GM21576 (cell line): ENCODE results near the gene SELENOP.
"Not testable (repeated sequence)": the region's sequence is repeated elsewhere in the genome, so short reads cannot be mapped to it uniquely, and the experiment has no call there.

Experiments used
- ATAC-seq: cut with Tn5 transposase; IDR thresholded peaks from one replicate; pipeline ENCODE4 v1.9.1; 2021; ENCODE audit warnings: mild to moderate bottlenecking, moderate library complexity; ENCODE audit not compliant: unreplicated experiment

The SELENOP gene

DNA sequence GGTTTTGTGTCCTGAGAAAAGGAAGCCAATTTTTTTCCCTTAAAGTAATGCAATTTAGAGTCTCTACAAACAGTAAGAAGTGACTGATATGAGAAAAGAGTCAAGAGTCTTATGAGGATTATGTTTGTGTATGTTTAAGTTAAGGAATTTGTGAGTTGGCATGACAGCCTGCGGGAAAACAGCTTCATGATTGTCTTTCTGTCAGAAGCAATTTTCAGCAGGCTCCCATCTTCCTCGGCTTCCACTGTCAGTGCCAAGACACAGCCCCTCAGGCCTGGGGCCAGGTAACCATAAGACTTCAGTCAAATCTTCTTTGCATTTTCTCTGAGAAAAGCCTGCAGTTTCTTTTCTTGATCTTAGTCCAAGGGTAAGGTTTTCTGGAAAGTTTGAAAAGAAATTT lies 17.0 kb upstream of the SELENOP start:
- no peak for ATAC-seq

DNA sequence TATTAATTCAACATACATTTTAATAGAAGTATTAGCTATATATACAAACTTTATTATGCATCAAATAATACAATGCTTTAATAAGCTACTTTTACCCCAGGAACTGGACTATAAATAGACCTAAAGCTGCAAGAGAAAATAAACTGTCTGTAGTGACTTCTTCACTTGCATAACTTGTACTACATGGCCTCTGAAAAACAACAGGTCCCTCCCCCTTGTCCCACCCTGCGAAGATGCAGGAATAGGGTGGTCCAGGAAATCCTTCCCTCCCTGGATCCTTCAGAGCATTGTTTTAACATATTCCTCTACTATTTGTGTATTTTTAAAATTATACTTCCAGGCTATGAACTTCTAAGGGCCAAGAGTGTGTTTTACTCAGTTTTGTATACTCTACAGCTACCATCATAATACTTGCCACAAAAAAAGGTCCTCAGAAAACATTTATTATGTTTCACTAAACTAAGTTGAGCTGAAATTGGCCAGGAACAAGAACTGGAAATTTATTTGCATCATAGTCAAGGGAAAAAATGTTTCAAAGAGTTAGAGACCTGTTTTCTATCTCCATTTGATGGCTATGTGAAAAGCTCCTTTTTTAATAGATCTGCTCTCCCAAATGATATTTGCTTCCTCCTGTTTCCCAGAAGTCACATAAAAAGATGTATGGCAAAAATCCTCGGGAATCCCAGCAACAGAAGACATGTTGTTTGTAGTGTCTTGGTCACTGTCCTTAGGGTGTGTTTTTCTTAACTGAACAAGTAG lies 15.2 kb upstream of the SELENOP start:
- ATAC-seq, result no peak

DNA sequence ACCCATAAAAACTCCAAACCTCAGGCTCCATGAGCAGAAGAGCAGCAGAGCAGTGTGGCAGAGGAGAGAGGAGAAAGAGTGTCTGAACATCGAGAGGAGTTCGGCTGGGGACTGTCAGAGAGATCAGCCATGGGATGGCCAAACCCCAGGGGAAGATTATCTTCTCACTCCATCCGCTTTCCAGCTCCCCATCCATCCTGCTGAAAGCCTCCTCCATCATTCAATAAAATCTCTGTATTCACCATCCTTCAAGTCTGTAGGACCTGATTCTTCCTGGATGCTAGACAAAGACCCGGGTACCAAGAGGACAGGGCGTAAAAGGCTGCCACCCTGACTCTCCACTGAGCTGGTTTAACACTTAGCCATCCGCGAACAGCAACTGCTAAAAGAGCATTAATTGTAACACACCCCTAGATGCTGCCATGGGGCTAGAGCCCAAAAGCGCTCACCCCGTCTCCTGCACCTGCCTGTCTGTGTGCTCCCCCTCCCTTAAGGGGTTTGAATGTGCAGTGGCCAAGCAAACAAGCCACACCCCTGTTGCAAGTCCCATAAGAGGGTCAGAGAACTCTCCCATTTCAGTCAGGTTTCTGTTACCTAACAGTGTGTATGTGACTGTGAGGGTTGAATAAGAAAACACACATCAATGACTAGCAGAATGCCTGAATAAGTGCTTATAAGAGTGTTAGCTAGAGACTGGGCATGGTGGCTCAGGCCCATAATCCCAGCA lies 13.9 kb upstream of the SELENOP start:
- ATAC-seq, result no peak

DNA sequence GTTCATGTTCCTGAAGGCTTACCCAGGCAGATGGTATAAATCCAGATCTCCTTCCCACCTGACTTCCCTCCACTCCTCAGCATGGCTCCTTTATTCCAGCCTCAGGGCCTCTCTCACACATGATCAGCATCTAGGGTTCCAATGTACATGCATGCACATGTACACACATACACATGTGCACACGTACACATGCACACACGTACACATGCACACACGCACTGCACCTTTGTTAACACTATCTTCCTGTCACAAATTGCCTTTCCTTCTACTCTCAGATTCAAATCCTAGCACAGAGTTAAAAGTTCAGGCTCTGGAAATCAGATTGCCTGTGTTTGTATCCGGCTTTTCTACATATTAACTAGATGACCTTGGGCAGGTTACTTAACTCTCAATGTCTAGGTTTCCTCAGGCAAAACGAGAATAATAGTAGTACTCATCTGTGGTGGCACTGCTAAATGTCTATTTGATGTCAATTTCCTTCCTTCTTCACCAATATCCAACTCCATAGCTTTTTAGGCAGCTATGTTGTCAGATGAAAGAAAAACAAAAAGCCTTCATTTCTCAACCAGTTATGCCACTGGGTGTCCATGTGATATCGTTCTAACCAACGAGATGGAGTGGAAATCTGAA lies 12.8 kb upstream of the SELENOP start:
- ATAC-seq, result no peak

DNA sequence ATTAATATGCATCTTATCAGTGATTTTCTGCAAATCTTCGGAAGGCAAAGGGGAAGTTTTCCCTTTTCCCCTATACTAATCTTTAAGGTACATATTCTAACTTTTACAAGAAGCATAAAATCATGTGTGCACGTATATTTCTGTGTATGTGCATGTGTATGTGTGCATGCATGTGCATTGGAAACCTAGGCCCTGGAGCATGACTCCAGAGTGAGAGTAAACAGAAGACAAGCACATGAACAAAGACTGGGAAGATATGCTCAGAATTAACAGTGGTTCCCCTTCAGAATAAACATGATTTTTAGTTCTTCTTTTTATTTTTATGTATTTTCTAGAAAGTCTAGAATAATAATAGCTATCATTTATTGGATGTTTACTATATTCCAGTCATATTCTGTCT lies 10.9 kb upstream of the SELENOP start:
- no peak for ATAC-seq

DNA sequence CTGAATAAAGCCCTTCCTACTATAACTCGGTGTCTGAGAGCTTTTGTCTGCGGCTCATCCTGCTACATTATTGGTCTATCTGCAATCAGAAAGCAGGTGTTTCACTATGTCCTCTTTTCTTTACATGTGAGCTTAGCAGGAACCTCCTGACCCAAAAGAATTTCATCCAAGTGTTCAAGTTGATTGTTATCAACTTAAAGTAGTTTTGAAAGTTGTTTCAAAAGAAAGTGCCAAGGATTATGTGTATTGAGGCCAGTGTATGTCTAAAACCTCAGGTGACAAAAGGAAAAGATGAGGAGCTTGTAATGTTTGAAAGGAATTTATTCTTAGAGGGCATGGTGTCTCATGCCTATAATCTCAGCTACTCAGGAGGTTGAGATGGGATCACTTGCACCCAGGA lies 8.1 kb upstream of the SELENOP start:
- no peak for ATAC-seq

DNA sequence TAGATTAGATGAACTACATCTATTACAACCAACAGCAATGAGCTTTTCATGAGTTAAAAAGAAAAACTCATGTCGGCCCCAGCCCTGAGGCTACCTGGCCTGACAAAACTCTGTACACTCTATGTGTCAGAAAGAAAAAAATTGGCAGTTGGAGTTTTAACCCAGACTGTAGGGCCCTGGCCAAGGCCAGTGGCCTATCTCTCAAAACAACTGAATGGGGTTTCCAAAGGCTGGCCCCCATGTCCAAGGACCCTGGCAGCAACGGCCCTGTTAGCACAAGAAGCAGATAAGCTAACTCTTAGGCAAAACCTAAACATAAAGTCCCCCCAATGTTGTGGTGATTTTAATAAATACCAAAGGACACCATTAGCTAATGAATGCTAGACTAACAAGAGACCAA lies 4.9 kb upstream of the SELENOP start:
- ATAC-seq, result not testable (repeated sequence)

DNA sequence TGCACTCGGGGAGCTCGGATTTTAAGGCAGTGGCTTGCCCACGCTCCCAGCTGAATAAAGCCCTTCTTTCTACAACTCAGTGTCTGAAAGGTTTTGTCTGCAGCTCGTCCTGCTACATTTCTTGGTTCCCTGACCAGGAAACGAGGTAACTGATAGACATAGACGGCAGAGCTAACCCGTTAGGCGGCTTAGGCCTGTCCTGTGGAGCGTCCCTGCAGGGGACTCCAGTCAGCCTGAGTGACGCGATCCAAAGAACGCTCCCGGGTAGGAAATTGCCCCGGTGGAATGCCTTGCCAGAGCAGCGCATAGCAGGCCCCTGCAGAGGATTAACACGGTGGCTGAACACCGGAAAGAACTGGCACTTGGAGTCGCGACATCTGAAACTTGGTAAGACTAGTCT lies 1.8 kb upstream of the SELENOP start:
- no peak for ATAC-seq

DNA sequence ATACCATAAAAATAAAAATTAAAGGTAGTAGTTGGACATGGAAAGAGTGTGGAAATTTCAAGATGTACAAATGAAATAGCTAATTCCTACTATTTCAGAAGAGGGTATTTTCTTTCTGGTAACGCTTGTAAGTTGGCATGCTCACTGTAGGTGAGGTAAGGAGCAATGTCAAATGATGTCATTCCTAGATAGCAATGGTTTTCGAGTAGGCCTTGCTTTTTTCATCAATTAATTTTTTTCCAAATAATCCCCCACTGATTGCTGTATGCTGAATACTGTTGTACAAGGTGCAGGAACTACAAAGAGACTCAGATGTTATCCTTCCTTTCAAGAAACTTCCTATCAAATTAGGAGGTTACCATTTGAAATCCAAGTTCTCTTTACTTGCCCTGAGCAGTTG lies 928 bp upstream of the SELENOP start:
- ATAC-seq, result no peak

DNA sequence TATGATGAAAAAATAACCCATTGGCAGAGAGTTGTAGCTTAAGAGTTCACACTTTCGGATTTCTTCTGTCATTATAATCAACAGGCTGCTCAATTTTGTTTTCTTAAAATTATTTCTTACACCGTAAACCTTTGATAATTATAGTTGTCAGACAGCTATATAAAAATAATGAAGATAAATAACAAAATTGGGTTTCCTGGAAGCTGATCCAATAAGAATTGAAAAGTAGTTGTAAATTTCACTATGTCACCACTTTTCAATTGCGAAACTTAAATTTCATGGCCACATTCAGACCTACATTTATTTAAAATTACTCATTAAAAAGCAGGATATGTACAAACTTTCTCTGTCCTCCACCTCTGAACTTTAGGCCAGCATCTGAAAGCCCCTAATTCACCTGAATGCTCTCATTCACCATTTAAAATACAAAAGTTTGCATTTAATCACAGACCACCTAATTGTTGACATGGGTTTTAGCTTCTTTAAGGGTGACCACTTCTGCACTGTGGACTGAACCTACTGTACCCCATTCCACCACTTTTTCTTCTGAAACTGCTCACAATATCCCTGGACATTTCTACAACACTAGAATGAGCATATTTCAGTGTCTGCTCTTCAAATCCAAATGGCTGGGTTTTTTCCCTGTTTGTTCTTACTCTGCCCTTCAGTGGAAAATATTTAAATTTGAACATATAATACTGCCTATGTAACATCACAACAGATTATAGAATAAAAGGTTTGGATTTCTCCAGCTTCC lies 680 bp downstream of the SELENOP start:
- no peak for ATAC-seq

DNA sequence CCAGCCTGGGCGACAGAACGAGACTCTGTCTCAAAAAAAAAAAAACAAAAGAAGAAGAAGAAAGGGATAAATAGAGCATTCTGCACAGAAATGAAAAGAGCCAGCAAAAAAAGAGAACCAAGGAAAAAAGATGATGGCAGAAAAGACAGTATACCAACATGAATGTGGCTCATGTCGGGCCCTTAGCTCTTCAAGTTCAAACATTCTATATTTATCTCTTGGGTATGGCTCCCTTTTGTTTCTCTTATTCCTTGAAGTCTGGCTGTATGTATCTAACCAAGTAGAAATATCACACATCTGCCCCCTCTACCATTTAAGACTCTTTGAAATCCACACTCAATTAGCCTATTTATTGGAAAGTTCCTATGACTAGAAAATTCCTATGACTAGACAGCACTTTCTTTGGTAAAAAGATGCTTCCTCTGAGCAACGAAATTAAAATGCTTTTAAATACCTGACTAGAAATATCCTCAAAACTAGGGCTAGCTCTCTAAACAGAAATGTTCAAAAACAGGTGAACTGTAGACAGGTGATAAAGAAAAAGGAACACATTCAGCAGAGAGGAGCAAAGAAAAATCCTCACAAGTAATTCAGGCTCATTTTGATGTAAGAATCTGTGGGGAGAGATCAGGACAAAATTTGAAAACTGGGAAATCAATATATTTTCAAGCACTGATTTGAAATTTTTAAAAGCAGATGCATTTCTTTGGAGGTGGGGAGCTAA lies 2.6 kb downstream of the SELENOP start:
- no peak for ATAC-seq

DNA sequence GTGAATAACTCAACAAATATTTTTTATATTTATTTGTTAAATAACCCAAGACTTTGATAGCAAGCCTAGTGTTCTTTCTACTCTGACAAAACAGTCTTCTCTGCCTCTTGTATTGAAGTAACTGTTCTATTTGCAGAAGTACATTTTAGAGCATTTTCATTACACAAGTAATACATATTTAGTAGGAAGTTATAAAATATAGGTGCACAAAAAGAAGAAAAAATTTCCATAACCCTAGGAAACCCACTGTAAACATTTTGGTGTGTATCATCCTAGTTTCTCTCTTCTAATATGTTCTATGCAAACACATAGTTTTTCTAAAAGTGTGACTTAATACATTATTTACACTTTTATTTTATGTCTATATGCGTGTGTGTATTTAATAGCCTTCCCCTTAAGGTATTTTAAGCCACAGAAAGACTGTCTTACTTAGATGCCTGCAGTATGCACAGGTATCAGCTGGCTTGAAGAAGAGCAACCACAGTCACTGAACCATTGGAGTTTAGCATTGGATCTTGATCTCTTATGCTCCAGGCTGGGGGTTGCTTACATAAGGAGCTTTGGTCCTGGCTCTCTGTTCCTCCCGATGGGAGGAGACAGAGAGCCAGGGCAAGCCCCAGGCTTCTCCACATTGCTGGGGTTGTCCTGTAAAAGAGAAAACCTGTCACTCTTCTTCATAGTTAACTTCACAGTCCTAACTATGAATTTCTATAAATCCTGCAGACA lies 3.8 kb downstream of the SELENOP start:
- no peak for ATAC-seq

DNA sequence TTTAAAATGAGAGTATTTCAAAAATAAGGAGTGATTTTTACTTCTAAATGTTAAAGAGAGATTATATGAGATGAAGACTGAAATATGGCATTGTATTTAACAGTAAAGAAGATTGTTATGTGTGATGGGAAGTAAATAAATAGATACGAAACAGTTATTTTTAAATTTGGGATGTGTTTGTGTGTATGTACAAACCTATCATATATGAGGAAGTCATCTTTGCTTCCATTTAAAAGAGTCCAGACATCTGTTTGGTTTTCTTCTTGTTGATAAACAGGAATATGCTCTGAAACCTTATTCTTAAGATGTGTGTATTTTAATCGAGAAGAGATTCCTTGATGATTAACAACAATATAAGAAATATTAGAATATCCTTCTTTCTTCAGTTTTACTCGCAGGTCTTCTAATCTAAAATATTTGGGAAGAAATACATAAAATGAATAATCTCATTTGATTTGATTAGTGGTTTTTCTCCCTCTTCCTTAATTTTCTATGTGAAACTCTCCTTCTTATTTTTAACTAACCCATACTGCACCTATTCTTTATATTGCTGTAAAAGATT lies 4.9 kb downstream of the SELENOP start:
- no peak for ATAC-seq

DNA sequence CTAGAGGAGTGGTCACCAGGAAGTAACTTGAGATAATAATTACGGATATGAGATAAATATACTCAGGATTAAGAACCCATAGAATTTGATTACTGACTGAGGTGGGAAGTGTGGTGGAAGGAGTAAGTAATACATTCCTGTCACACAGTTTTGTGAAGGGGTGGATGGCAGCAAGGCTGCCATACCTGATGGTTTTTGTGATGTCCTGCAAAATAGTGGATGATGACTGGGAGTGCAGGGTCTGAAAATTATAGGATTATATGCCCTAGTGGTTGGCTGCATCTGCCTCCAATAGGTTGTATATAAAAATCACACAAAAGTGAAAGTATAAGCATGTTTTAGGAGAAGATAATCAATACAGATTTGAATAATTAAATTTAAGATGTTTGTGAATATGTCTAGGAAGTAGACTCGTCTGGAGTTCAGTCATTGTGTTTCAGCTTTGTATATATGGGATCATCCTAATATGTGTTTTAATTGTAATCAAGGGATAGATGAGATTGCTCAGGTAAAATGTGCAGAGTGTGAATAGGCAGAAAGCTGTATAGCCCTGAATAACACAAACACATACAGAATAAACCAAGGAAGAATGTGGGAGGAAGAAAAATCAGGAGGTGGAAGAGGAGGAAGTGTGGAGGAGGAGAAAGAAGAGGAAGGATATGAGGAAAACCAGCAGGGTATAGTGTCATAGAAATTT lies 5.5 kb downstream of the SELENOP start:
- no peak for ATAC-seq

DNA sequence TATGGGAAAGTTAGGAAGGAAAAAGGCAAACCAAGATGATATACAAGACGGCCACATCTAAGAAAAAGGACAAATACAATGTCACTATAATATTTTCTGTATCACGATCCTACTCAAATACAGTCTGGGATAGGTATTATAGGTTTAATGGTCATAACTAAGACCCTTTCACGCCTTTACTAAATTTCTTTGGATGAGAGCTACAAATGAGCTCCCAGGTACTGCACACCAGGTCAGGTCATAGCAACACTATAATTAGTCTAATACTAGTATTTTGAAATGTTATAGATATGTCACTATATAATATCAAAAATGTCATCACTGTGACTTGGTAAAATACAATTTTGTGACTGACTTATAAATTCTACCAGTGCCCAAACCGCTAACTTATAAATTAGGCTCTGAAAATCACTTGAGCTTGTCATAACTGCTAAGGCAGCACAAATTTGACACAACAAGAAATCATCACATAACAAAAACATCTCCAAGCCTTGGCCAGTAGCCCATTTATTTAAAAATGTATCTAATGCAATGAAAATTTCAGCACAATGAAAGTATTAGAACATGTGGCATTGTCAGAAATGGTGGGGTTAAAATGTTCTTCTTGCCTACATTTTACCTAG lies 6.9 kb downstream of the SELENOP start:
- ATAC-seq, result no peak

DNA sequence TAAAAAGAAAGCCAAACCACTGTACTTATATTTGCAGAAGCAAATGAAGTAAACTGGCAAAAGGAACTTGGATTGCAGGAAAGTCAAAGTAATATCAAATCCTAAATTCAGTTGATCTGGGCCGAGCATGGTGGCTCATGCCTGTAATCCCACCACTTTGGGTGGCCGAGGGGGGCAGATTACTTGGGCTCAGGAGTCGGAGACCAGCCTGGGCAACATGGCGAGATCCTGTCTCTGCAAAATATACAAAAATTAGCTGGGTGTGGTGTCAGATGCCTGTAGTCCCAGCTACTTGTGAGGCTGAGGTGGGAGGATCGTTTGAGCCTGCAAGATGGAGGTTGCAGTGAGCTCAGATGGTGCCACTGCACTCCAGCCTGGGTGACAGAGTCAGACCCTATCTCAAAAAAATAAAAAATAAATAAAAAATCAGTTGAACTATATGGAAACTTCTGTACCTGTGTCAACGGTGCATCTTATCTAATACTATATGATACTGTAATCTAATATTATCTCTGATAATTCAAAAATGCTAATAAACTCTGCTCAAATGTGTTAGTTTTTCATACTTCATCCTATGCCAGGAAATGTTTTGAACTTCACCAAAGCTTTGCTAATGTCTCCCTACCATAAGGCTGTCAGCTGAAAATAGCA lies 10.1 kb downstream of the SELENOP start:
- ATAC-seq, result no peak

DNA sequence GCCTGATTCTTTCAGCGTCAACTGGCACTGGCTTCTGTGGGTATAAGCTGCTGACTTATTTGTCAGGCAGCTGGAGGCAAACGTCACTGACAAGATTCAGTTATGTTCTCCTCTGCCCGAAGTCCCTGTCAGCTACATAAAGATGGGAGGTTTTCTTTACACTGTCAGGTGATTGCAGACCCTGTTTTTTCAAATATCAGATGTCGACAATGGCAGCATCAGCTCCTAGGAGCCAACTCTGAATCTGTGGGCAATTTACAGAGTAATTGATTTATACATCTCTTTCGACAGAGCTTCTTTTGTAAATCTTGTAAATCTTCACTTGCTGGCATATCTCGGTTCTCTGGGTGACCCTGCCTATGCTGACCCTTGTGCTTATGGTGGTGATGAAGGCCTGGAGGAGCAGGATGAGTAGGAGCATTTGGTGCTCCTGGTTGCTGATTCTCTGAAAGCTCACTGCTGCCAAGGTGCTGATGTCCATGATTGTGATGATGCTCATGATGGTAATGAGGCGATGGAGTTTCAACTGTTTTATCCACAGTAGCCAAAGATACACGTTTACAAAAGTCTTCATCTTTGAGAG lies 10.9 kb downstream of the SELENOP start:
- no peak for ATAC-seq

DNA sequence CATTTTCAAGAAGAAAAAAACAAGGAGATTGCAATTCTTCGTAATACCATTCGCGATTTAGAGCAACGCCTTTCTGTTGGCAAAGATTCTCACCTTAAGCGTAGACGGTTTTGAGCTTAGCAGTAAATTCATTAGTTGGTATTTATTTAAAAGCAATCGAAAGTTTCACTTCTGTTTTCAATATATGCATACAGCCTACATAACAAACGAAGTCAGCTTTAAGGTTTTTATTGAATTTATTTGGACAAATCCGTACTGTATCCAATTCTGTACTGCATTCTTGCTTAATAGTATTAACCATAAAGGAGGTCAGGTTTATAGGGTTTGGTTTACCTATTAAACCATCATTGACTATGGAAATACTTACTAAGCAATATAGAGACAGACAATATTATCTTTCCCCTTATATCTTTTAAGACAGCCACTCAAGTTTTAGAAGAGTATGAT lies 12.0 kb downstream of the SELENOP start:
- ATAC-seq, result no peak
